ENCODE data around the gene TYMP. TPM values are rescaled to one million over a fixed set of nuclear protein-coding genes. Genes with fewer than 3 reads are reported as not detected.
A peak's percentile ranks its signal among the peaks of the same experiment; 100 is the strongest.

TYMP gene
- total and polyA plus RNA-seq, 10 of the 15 experiments (the other 5 are each of a cell fraction or from before 2014, with no cell fraction given), result 0.42 to 57.8 (median 24.6) TPM

GRCh38 chr22:50531546-50531961 is 1.7 kb upstream of the TYMP start (continued):
- TF ChIP-seq, protein P1, sequence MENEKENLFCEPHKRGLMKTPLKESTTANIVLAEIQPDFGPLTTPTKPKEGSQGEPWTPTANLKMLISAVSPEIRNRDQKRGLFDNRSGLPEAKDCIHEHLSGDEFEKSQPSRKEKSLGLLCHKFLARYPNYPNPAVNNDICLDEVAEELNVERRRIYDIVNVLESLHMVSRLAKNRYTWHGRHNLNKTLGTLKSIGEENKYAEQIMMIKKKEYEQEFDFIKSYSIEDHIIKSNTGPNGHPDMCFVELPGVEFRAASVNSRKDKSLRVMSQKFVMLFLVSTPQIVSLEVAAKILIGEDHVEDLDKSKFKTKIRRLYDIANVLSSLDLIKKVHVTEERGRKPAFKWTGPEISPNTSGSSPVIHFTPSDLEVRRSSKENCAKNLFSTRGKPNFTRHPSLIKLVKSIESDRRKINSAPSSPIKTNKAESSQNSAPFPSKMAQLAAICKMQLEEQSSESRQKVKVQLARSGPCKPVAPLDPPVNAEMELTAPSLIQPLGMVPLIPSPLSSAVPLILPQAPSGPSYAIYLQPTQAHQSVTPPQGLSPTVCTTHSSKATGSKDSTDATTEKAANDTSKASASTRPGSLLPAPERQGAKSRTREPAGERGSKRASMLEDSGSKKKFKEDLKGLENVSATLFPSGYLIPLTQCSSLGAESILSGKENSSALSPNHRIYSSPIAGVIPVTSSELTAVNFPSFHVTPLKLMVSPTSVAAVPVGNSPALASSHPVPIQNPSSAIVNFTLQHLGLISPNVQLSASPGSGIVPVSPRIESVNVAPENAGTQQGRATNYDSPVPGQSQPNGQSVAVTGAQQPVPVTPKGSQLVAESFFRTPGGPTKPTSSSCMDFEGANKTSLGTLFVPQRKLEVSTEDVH (IDR thresholded peaks at IDR 0.05; ENCODE audit: low read depth, partially characterized antibody), result no peak
- TF ChIP-seq, protein P2, sequence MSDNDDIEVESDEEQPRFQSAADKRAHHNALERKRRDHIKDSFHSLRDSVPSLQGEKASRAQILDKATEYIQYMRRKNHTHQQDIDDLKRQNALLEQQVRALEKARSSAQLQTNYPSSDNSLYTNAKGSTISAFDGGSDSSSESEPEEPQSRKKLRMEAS (IDR thresholded peaks at IDR 0.05; ENCODE audit: low read depth, low read length), result no peak; the same call in 1 of the 2 replicates
- TF ChIP-seq, protein P3, sequence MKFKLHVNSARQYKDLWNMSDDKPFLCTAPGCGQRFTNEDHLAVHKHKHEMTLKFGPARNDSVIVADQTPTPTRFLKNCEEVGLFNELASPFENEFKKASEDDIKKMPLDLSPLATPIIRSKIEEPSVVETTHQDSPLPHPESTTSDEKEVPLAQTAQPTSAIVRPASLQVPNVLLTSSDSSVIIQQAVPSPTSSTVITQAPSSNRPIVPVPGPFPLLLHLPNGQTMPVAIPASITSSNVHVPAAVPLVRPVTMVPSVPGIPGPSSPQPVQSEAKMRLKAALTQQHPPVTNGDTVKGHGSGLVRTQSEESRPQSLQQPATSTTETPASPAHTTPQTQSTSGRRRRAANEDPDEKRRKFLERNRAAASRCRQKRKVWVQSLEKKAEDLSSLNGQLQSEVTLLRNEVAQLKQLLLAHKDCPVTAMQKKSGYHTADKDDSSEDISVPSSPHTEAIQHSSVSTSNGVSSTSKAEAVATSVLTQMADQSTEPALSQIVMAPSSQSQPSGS (IDR thresholded peaks at IDR 0.05; ENCODE audit: low read length), result no peak
- TF ChIP-seq NR2C1 (IDR thresholded peaks at IDR 0.05), result no peak; the same call in 1 of the 2 replicates
- TF ChIP-seq NFIC (IDR thresholded peaks at IDR 0.05; ENCODE audit: low read depth, low read length), result no peak
- no peak for TF ChIP-seq ZNF622 (IDR thresholded peaks at IDR 0.05)
- TF ChIP-seq, protein P4, sequence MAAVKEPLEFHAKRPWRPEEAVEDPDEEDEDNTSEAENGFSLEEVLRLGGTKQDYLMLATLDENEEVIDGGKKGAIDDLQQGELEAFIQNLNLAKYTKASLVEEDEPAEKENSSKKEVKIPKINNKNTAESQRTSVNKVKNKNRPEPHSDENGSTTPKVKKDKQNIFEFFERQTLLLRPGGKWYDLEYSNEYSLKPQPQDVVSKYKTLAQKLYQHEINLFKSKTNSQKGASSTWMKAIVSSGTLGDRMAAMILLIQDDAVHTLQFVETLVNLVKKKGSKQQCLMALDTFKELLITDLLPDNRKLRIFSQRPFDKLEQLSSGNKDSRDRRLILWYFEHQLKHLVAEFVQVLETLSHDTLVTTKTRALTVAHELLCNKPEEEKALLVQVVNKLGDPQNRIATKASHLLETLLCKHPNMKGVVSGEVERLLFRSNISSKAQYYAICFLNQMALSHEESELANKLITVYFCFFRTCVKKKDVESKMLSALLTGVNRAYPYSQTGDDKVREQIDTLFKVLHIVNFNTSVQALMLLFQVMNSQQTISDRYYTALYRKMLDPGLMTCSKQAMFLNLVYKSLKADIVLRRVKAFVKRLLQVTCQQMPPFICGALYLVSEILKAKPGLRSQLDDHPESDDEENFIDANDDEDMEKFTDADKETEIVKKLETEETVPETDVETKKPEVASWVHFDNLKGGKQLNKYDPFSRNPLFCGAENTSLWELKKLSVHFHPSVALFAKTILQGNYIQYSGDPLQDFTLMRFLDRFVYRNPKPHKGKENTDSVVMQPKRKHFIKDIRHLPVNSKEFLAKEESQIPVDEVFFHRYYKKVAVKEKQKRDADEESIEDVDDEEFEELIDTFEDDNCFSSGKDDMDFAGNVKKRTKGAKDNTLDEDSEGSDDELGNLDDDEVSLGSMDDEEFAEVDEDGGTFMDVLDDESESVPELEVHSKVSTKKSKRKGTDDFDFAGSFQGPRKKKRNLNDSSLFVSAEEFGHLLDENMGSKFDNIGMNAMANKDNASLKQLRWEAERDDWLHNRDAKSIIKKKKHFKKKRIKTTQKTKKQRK (IDR thresholded peaks at IDR 0.05; ENCODE audit: low read depth, low read length), result no peak
- TF ChIP-seq CTCF (IDR thresholded peaks at IDR 0.05 in 2 of 3, conservative IDR thresholded peaks at IDR 0.05 in 1 of 3; ENCODE audit: control insufficient read depth in 2 of 3, extremely low read depth in 1 of 3, insufficient read depth in 1 of 3, low read depth in 3 of 3, low read length in 3 of 3), result no peak
- TF ChIP-seq, protein P5, sequence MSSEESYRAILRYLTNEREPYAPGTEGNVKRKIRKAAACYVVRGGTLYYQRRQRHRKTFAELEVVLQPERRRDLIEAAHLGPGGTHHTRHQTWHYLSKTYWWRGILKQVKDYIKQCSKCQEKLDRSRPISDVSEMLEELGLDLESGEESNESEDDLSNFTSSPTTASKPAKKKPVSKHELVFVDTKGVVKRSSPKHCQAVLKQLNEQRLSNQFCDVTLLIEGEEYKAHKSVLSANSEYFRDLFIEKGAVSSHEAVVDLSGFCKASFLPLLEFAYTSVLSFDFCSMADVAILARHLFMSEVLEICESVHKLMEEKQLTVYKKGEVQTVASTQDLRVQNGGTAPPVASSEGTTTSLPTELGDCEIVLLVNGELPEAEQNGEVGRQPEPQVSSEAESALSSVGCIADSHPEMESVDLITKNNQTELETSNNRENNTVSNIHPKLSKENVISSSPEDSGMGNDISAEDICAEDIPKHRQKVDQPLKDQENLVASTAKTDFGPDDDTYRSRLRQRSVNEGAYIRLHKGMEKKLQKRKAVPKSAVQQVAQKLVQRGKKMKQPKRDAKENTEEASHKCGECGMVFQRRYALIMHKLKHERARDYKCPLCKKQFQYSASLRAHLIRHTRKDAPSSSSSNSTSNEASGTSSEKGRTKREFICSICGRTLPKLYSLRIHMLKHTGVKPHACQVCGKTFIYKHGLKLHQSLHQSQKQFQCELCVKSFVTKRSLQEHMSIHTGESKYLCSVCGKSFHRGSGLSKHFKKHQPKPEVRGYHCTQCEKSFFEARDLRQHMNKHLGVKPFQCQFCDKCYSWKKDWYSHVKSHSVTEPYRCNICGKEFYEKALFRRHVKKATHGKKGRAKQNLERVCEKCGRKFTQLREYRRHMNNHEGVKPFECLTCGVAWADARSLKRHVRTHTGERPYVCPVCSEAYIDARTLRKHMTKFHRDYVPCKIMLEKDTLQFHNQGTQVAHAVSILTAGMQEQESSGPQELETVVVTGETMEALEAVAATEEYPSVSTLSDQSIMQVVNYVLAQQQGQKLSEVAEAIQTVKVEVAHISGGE (CRISPR knock-in tag; IDR thresholded peaks at IDR 0.05), result no peak
- TF ChIP-seq CBX3 (IDR thresholded peaks at IDR 0.05; ENCODE audit: borderline replicate concordance, low read depth), result no peak
- TF ChIP-seq PAX5 (IDR thresholded peaks at IDR 0.05; ENCODE audit: borderline replicate concordance, low read depth, low read length), result peak; percentile 57; the same call in 1 of the 2 replicates
- no peak for TF ChIP-seq MEF2A (IDR thresholded peaks at IDR 0.05; ENCODE audit: insufficient read depth, low read depth, low read length)
- TF ChIP-seq KDM1A (IDR thresholded peaks at IDR 0.05; ENCODE audit: borderline replicate concordance), result no peak
- 0 out of 2 replicates have a peak, but pooled peaks have one; percentile 27 for TF ChIP-seq ZSCAN29 (IDR thresholded peaks at IDR 0.05)
- no peak for TF ChIP-seq ETV6 (conservative IDR thresholded peaks at IDR 0.05 in 1 of 2, IDR thresholded peaks at IDR 0.05 in 1 of 2; ENCODE audit: borderline replicate concordance in 1 of 2, low read depth in 1 of 2)
- no peak for TF ChIP-seq HDGF (IDR thresholded peaks at IDR 0.05)
